Measurements from ENCODE around the gene RRAD. TPM values are rescaled to one million over a fixed set of nuclear protein-coding genes. Genes with fewer than 3 reads are reported as not detected.
A peak's percentile ranks its signal among the peaks of the same experiment; 100 is the strongest.

The RRAD gene
- polyA plus RNA-seq, 1 donor from 2014 or later, result 1.0 TPM

DNA sequence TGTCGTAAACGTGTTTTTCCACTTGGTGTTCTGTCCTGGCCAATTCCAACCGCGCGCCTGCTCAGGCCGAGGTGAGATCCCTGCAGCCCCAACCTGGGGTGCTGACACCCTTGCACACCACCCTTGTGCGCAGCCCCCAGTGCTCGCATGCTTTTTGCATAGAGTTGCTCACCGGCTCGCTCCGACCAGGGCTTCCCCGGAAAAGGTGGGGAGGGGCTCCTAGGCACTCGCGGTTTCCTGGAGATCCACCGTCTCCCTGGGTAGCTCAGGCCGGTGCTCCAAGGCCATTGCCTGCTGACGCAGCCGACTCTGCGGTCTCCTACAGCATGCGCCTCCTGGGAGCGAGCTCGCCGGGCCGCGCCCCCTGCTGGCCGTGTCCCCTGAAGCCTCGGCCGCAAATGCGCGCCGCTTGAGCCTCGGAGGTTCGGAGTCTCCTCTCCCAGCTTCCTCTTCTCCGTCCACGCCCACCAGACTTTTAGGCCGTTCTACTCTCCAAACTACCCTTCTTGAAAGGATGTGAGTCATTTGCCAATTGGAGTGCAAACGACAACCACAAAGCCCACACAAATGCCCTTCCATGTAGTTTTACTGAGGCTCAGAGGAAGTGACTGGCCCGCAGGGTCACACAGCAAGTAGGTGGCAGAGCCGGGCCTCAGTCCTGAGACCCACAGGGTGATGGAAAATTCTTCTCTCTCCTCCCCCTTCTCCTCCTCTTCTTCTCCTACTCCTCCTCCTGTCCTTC is 52.2 kb downstream of the RRAD start:
- no peaks in the 10 kb centered on the region for H3F3A ChIP-seq (ENCODE audit: insufficient read depth, low read length, poor library complexity, severe bottlenecking)
- no peak overlapping the region for H3K27ac ChIP-seq (ENCODE audit: low read length)

DNA sequence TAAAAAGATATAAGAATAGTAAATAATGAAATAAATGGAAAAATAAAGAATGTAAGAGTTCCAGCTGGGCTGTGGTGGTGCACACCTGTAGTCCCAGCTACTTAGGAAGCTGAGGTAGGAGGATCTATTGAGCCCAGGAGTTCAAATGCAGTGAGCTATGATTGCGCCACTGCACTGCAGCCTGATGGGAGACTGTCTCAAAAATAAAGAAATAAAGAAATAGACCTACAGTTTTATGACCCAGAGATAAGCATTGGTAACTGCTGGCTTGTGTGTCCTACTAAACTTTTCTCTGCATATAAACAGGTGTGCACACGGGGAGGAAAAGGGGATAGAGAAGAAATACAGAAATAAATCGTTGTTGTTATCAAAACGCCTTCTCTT is 52.8 kb downstream of the RRAD start:
- no peak for TF ChIP-seq TAF1 (IDR thresholded peaks at IDR 0.05; ENCODE audit: low read depth)
- no peak for TF ChIP-seq RAD21 (conservative IDR thresholded peaks at IDR 0.05)
- TF ChIP-seq, protein P1, sequence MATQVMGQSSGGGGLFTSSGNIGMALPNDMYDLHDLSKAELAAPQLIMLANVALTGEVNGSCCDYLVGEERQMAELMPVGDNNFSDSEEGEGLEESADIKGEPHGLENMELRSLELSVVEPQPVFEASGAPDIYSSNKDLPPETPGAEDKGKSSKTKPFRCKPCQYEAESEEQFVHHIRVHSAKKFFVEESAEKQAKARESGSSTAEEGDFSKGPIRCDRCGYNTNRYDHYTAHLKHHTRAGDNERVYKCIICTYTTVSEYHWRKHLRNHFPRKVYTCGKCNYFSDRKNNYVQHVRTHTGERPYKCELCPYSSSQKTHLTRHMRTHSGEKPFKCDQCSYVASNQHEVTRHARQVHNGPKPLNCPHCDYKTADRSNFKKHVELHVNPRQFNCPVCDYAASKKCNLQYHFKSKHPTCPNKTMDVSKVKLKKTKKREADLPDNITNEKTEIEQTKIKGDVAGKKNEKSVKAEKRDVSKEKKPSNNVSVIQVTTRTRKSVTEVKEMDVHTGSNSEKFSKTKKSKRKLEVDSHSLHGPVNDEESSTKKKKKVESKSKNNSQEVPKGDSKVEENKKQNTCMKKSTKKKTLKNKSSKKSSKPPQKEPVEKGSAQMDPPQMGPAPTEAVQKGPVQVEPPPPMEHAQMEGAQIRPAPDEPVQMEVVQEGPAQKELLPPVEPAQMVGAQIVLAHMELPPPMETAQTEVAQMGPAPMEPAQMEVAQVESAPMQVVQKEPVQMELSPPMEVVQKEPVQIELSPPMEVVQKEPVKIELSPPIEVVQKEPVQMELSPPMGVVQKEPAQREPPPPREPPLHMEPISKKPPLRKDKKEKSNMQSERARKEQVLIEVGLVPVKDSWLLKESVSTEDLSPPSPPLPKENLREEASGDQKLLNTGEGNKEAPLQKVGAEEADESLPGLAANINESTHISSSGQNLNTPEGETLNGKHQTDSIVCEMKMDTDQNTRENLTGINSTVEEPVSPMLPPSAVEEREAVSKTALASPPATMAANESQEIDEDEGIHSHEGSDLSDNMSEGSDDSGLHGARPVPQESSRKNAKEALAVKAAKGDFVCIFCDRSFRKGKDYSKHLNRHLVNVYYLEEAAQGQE (IDR thresholded peaks at IDR 0.05; ENCODE audit: borderline replicate concordance), result no peak
- no peak for TF ChIP-seq POLR2AphosphoS5 (IDR thresholded peaks at IDR 0.05)
- TF ChIP-seq SMC3 (conservative IDR thresholded peaks at IDR 0.05; ENCODE audit: poor library complexity), result no peak
- no peak for TF ChIP-seq EP300 (conservative IDR thresholded peaks at IDR 0.05; ENCODE audit: poor library complexity, severe bottlenecking)
- TF ChIP-seq, protein P2, sequence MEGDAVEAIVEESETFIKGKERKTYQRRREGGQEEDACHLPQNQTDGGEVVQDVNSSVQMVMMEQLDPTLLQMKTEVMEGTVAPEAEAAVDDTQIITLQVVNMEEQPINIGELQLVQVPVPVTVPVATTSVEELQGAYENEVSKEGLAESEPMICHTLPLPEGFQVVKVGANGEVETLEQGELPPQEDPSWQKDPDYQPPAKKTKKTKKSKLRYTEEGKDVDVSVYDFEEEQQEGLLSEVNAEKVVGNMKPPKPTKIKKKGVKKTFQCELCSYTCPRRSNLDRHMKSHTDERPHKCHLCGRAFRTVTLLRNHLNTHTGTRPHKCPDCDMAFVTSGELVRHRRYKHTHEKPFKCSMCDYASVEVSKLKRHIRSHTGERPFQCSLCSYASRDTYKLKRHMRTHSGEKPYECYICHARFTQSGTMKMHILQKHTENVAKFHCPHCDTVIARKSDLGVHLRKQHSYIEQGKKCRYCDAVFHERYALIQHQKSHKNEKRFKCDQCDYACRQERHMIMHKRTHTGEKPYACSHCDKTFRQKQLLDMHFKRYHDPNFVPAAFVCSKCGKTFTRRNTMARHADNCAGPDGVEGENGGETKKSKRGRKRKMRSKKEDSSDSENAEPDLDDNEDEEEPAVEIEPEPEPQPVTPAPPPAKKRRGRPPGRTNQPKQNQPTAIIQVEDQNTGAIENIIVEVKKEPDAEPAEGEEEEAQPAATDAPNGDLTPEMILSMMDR (IDR thresholded peaks at IDR 0.05; ENCODE audit: poor library complexity, severe bottlenecking), result no peak
- TF ChIP-seq MXI1 (conservative IDR thresholded peaks at IDR 0.05; ENCODE audit: poor library complexity, severe bottlenecking), result no peak
- TF ChIP-seq EZH2 (IDR thresholded peaks at IDR 0.05; ENCODE audit: borderline replicate concordance, insufficient read depth, low read length, poor library complexity, severe bottlenecking), result no peak
- no peak overlapping the region for H3K9ac ChIP-seq (ENCODE audit: low read length)
- H3K27me3 ChIP-seq (ENCODE audit: insufficient read depth, low read depth, low read length), result peaks cover 2% of the 10 kb centered on the region
- no peak overlapping the region for H3K4me2 ChIP-seq (ENCODE audit: low read length)
- H3K9me2 ChIP-seq (ENCODE audit: insufficient read depth, low read length), result no peaks in the 10 kb centered on the region
- H3K36me3 ChIP-seq (ENCODE audit: insufficient read depth, low read length), result no peaks in the 10 kb centered on the region
- no peaks in the 10 kb centered on the region for H3K79me2 ChIP-seq (replicated peaks; ENCODE audit: insufficient read depth, low read length)
- no peaks in the 10 kb centered on the region for H3F3A ChIP-seq (ENCODE audit: insufficient read depth, low read length, poor library complexity, severe bottlenecking)
- H3K4me3 ChIP-seq (ENCODE audit: low read length), result peak overlapping the region; percentile 58
- H2AFZ ChIP-seq (ENCODE audit: low read depth, low read length), result no peak overlapping the region
- H3K27ac ChIP-seq (ENCODE audit: low read length), result no peak overlapping the region
- no peaks in the 10 kb centered on the region for H3K9me3 ChIP-seq (ENCODE audit: low read length)
- no peaks in the 10 kb centered on the region for H4K20me1 ChIP-seq (ENCODE audit: insufficient read depth)

More for the DNA sequence above, 52.2 kb downstream of the RRAD start:
- H3K9me2 ChIP-seq (ENCODE audit: insufficient read depth, low read length), result no peaks in the 10 kb centered on the region
- no peaks in the 10 kb centered on the region for H3K36me3 ChIP-seq (ENCODE audit: insufficient read depth, low read length)
- H4K20me1 ChIP-seq (ENCODE audit: insufficient read depth), result no peaks in the 10 kb centered on the region
- H3K9ac ChIP-seq (ENCODE audit: low read length), result peak overlapping the region; percentile 23
- H2AFZ ChIP-seq (ENCODE audit: low read depth, low read length), result peak overlapping the region; percentile 48
- no peaks in the 10 kb centered on the region for H3K9me3 ChIP-seq (ENCODE audit: low read length)
- H3K27me3 ChIP-seq (ENCODE audit: insufficient read depth, low read depth, low read length), result peaks cover 2% of the 10 kb centered on the region
- H3K4me2 ChIP-seq (ENCODE audit: low read length), result peak overlapping the region; percentile 24
- peak overlapping the region; percentile 58 for H3K4me3 ChIP-seq (ENCODE audit: low read length)
- peak; percentile 23 for TF ChIP-seq POLR2AphosphoS5 (IDR thresholded peaks at IDR 0.05)
- TF ChIP-seq SMC3 (conservative IDR thresholded peaks at IDR 0.05; ENCODE audit: poor library complexity), result peak; percentile 73
- TF ChIP-seq MXI1 (conservative IDR thresholded peaks at IDR 0.05; ENCODE audit: poor library complexity, severe bottlenecking), result peak; percentile 33
- TF ChIP-seq TAF1 (IDR thresholded peaks at IDR 0.05; ENCODE audit: low read depth), result no peak
- no peak for TF ChIP-seq EP300 (conservative IDR thresholded peaks at IDR 0.05; ENCODE audit: poor library complexity, severe bottlenecking)
- TF ChIP-seq, protein P1 (IDR thresholded peaks at IDR 0.05; ENCODE audit: borderline replicate concordance), result no peak
- TF ChIP-seq, protein P2 (IDR thresholded peaks at IDR 0.05; ENCODE audit: poor library complexity, severe bottlenecking), result peak; percentile 82
- no peak for TF ChIP-seq EZH2 (IDR thresholded peaks at IDR 0.05; ENCODE audit: borderline replicate concordance, insufficient read depth, low read length, poor library complexity, severe bottlenecking)
- peak; percentile 57 for TF ChIP-seq RAD21 (conservative IDR thresholded peaks at IDR 0.05)
- no peaks in the 10 kb centered on the region for H3K79me2 ChIP-seq (replicated peaks; ENCODE audit: insufficient read depth, low read length)
